SK-N-SH (cell line): ENCODE data around the gene LEPR. TPM values are rescaled to one million over a fixed set of nuclear protein-coding genes. Genes with fewer than 3 reads are reported as not detected.

Source experiments
- CTCF ChIA-PET: fragments of 300-600, 350-600 bp; formaldehyde crosslinking; extraction: SDS; loops from one replicate; lab custom pipeline; 2021; lab: Yijun Ruan, JAX
- POLR2A ChIA-PET: fragments of 350-600 bp; sonication (Branson Sonifier 250); formaldehyde crosslinking; extraction: SDS; loops from one replicate; lab custom pipeline; 2020; ENCODE audit warnings: antibody characterized with exemption, inconsistent platforms; lab: Yijun Ruan, JAX
- DNase-seq: peaks from one replicate; pipeline ENCODE4 v3.0.0; 2012
- H2AFZ ChIP-seq: fragments of 200-600 bp; sonication (generic); 2 replicates; pipeline ENCODE4 v1.8.1; 2016; ENCODE audit warnings: antibody characterized with exemption, mild to moderate bottlenecking, low read depth
- H3F3A ChIP-seq: fragments of 200-600 bp; sonication (generic); replicated peaks from 2 replicates; pipeline ENCODE3; 2016; ENCODE audit warnings: antibody characterized with exemption, mild to moderate bottlenecking; ENCODE audit not compliant: insufficient read depth
- H3K27ac ChIP-seq, 2 experiments: fragments of 200-500 bp in 1 of 2; fragments of 200-600 bp in 1 of 2; sonication (Bioruptor generic) in 1 of 2; sonication (generic), shearing (Covaris generic) in 1 of 2; 2 replicates each; pipeline versions ENCODE4 v1.5.1 to v1.6.1; 2014 to 2016; ENCODE audit warnings: low read depth in 2 of 2, inconsistent platforms in 1 of 2, low read length in 1 of 2, mild to moderate bottlenecking in 1 of 2, mixed read lengths in 1 of 2
- H3K27me3 ChIP-seq: fragments of 200-600 bp; sonication (generic), shearing (Covaris generic); 2 replicates; pipeline ENCODE4 v1.6.1; 2016; ENCODE audit warnings: mixed run types; ENCODE audit not compliant: insufficient read depth
- H3K36me3 ChIP-seq, 2 experiments: fragments of 200-500 bp in 1 of 2; fragments of 200-600 bp in 1 of 2; sonication (Bioruptor generic) in 1 of 2; sonication (generic) in 1 of 2; replicated peaks in 1 of 2; 2 replicates each; pipeline versions ENCODE3 to v1.5.1; 2014 to 2016; ENCODE audit warnings: low read length in 1 of 2, mild to moderate bottlenecking in 1 of 2; ENCODE audit not compliant: insufficient read depth in 2 of 2, control insufficient read depth in 1 of 2
- H3K4me1 ChIP-seq, 2 experiments: fragments of 200-500 bp in 1 of 2; fragments of 200-600 bp in 1 of 2; sonication (Bioruptor generic) in 1 of 2; sonication (generic), shearing (Covaris generic) in 1 of 2; 2 replicates each; pipeline versions ENCODE4 v1.5.1 to v1.6.1; 2014 to 2016; ENCODE audit warnings: low read depth in 1 of 2, low read length in 1 of 2, mixed run types in 1 of 2; ENCODE audit not compliant: insufficient read depth in 2 of 2, control insufficient read depth in 1 of 2
- H3K4me2 ChIP-seq: fragments of 200-600 bp; sonication (generic), shearing (Covaris generic); 2 replicates; pipeline ENCODE4 v1.6.1; 2017; ENCODE audit warnings: mixed run types
- H3K4me3 ChIP-seq, 2 experiments: fragments of 200-500 bp in 1 of 2; fragments of 200-600 bp in 1 of 2; sonication (Bioruptor generic) in 1 of 2; sonication (generic), shearing (Covaris generic) in 1 of 2; 2 replicates each; pipeline versions ENCODE4 v1.5.1 to v1.8.1; 2014 to 2016; ENCODE audit warnings: low read depth in 2 of 2, inconsistent platforms in 1 of 2, low read length in 1 of 2, mild to moderate bottlenecking in 1 of 2, mixed read lengths in 1 of 2, moderate library complexity in 1 of 2
- H3K79me2 ChIP-seq: fragments of 200-600 bp; sonication (generic); 2 replicates; pipeline ENCODE4 v1.8.1; 2017; ENCODE audit warnings: mild to moderate bottlenecking; ENCODE audit not compliant: insufficient read depth
- H3K9ac ChIP-seq: fragments of 200-600 bp; sonication (generic); 2 replicates; pipeline ENCODE4 v1.6.1; 2017; ENCODE audit warnings: mixed run types
- H3K9me2 ChIP-seq: fragments of 200-600 bp; sonication (generic); 2 replicates; pipeline ENCODE4 v1.6.1; 2017; ENCODE audit warnings: mixed run types
- H3K9me3 ChIP-seq: fragments of 200-600 bp; sonication (generic); 2 replicates; pipeline ENCODE4 v1.6.1; 2017; ENCODE audit warnings: mixed run types, mild to moderate bottlenecking, moderate library complexity
- H4K20me1 ChIP-seq: fragments of 200-600 bp; sonication (generic); 2 replicates; pipeline ENCODE4 v1.6.1; 2017; ENCODE audit warnings: mild to moderate bottlenecking, mixed run types; ENCODE audit not compliant: insufficient read depth
- CTCF ChIP-seq: fragments of 200-600 bp; sonication (generic); IDR thresholded peaks from 2 replicates; pipeline ENCODE4 v1.6.1; 2017; ENCODE audit warnings: antibody characterized with exemption, mild to moderate bottlenecking, moderate library complexity
- ELF1 ChIP-seq: IDR thresholded peaks from 2 replicates; pipeline ENCODE4 v1.4.0; 2012
- EP300 ChIP-seq, 2 experiments: IDR thresholded peaks; 2 replicates each; pipeline versions ENCODE4 v1.4.0 to v1.6.1; 2012; ENCODE audit warnings: borderline replicate concordance in 1 of 2, low read depth in 1 of 2, low read length in 1 of 2
- FOSL2 ChIP-seq: IDR thresholded peaks from 2 replicates; pipeline ENCODE4 v1.4.0; 2012; ENCODE audit warnings: low read depth, mild to moderate bottlenecking, moderate library complexity, borderline replicate concordance
- FOXJ3 ChIP-seq: sonication (generic); formaldehyde crosslinking; IDR thresholded peaks from 2 replicates; pipeline ENCODE4 v1.5.1; 2020; ENCODE audit warnings: mild to moderate bottlenecking, missing genetic modification reagents
- FOXM1 ChIP-seq: IDR thresholded peaks from 2 replicates; pipeline ENCODE4 v1.4.0; 2012; ENCODE audit warnings: low read depth, mild to moderate bottlenecking
- GABPA ChIP-seq: IDR thresholded peaks from 2 replicates; pipeline ENCODE4 v1.4.0; 2012; ENCODE audit warnings: low read depth, mild to moderate bottlenecking
- IRF3 ChIP-seq: fragments of 150-350 bp; IDR thresholded peaks from 2 replicates; pipeline ENCODE4 v1.6.1; 2016; ENCODE audit warnings: mild to moderate bottlenecking, low read depth, low read length
- JUND ChIP-seq: IDR thresholded peaks from 2 replicates; pipeline ENCODE4 v1.4.0; 2012
- MAX ChIP-seq: IDR thresholded peaks from 2 replicates; pipeline ENCODE4 v1.4.0; 2012; ENCODE audit warnings: low read depth
- MXI1 ChIP-seq: IDR thresholded peaks from 2 replicates; pipeline ENCODE4 v1.6.1; 2012; ENCODE audit warnings: mild to moderate bottlenecking, low read depth, low read length, improper control_type of control experiment
- NFIC ChIP-seq: IDR thresholded peaks from 2 replicates; pipeline ENCODE4 v1.4.0; 2012; ENCODE audit warnings: borderline replicate concordance
- NRF1 ChIP-seq: IDR thresholded peaks from 2 replicates; pipeline ENCODE4 v1.6.1; 2012; ENCODE audit warnings: low read depth, mild to moderate bottlenecking, low read length
- PBX3 ChIP-seq: IDR thresholded peaks from 2 replicates; pipeline ENCODE4; 2012
- RXRA ChIP-seq: IDR thresholded peaks from 2 replicates; pipeline ENCODE4 v1.4.0; 2012; ENCODE audit warnings: low read depth, mild to moderate bottlenecking, borderline replicate concordance
- SMC3 ChIP-seq: IDR thresholded peaks from 2 replicates; pipeline ENCODE4 v1.6.1; 2012; ENCODE audit warnings: low read depth, low read length, improper control_type of control experiment
- TAF1 ChIP-seq: IDR thresholded peaks from 2 replicates; pipeline ENCODE4 v1.6.1; 2012; ENCODE audit warnings: low read depth, mild to moderate bottlenecking, low read length, moderate library complexity, borderline replicate concordance
- TCF12 ChIP-seq: IDR thresholded peaks from 2 replicates; pipeline ENCODE4 v1.4.0; 2012
- TEAD4 ChIP-seq: IDR thresholded peaks from 2 replicates; pipeline ENCODE4 v1.4.0; 2012; ENCODE audit warnings: mild to moderate bottlenecking, borderline replicate concordance; ENCODE audit not compliant: insufficient read depth
- USF1 ChIP-seq: IDR thresholded peaks from 2 replicates; pipeline ENCODE4 v1.4.0; 2012; ENCODE audit warnings: low read depth, borderline replicate concordance
- USF2 ChIP-seq: fragments of 150-350 bp; IDR thresholded peaks from 2 replicates; pipeline ENCODE4 v1.6.1; 2017; ENCODE audit warnings: antibody characterized with exemption, low read length, low read depth, borderline replicate concordance
- WGBS: methylation state at CpG from one replicate; pipeline ENCODE4 v1.1.6; 2017; ENCODE audit warnings: low lambda C conversion rate; 5-methylcytosine and 5-hydroxymethylcytosine counted together
- polyA plus RNA-seq, 3 experiments: library from polyadenylated mRNA; depleted of rRNA; stranded (reverse); fragments of >200 nt; gene quantifications; 2 replicates each; pipeline ENCODE4 v1.2.3, GENCODE V29; 2012

Gene LEPR
- polyA plus RNA-seq, 1 of the 3 experiments (the other 2 are of a cell fraction): 2.3 TPM

- Histone ChIP-seq H3F3A (peaks cover 5% of the 10 kb centered on the region), H3K4me3 (no peak overlapping the region), H3K79me2 (no peaks in the 10 kb centered on the region), H4K20me1 (no peaks in the 10 kb centered on the region), H3K9ac (no peak overlapping the region), H3K27me3 (no peaks in the 10 kb centered on the region), H2AFZ (no peak overlapping the region), H3K4me1 (peaks cover 0 to 3% of the 10 kb centered on the region in 2 experiments; a peak in 1 of 4 replicates), H3K9me2 (no peaks in the 10 kb centered on the region), H3K4me2 (no peak overlapping the region), H3K27ac (no peak overlapping the region), H3K9me3 (no peaks in the 10 kb centered on the region), H3K36me3 (peaks cover 0 to 8% of the 10 kb centered on the region in 2 experiments)
- no peak for DNase-seq
- TF ChIP-seq EP300 (IDR thresholded peaks at IDR 0.05; ENCODE audit: borderline replicate concordance in 1 of 2, low read depth in 1 of 2, low read length in 1 of 2): no peak
- no peak for TF ChIP-seq TCF12
- no peak for TF ChIP-seq MXI1
- TF ChIP-seq PBX3: no peak
- no peak for TF ChIP-seq FOXM1
- no peak for TF ChIP-seq TAF1
- no peak for TF ChIP-seq CTCF
- TF ChIP-seq SMC3: no peak
- no peak for TF ChIP-seq JUND
- TF ChIP-seq IRF3: no peak
- POLR2A ChIA-PET: no interaction called here
- CTCF ChIA-PET: interaction anchor here (0.7 to 1.1 kb wide), 2 partner anchors 10 to 339 kb away, joined by 3 read pairs; no protein-coding TSS in a partner anchor
- 76% methylated on average over 4 of the region's 4 CpGs for WGBS
These were observed 5.9 kb upstream of the LEPR start for GRCh38 chr1:65414538-65414937.

GRCh38 chr1:65416767-65417166 lies 3.7 kb upstream of the LEPR start:
- Histone ChIP-seq H4K20me1 (no peaks in the 10 kb centered on the region), H3K4me1 (peaks cover 0 to 4% of the 10 kb centered on the region in 2 experiments; a peak in 2 of 4 replicates), H3K36me3 (peaks cover 0 to 4% of the 10 kb centered on the region in 2 experiments), H3K4me3 (no peak overlapping the region), H2AFZ (no peak overlapping the region), H3F3A (peaks cover 14% of the 10 kb centered on the region), H3K4me2 (no peak overlapping the region), H3K9me3 (no peaks in the 10 kb centered on the region), H3K9me2 (no peaks in the 10 kb centered on the region), H3K27me3 (no peaks in the 10 kb centered on the region), H3K9ac (no peak overlapping the region), H3K27ac (no peak overlapping the region), H3K79me2 (peaks cover 10% of the 10 kb centered on the region; the same call in 1 of the 2 replicates)
- CTCF ChIA-PET: interaction anchor here (1.0 to 1.4 kb wide), 4 partner anchors 14 to 271 kb away, joined by 3 to 5 read pairs (median 4); no protein-coding TSS in a partner anchor
- POLR2A ChIA-PET: no interaction called here
- no peak for DNase-seq
- 96% methylated on average over 1 of the region's 1 CpG for WGBS
- TF ChIP-seq JUND (no peak), RXRA (no peak), FOSL2 (no peak), FOXJ3 (CRISPR knock-in tag) (no peak), GABPA (no peak), MAX (no peak), TEAD4 (no peak), NFIC (no peak), SMC3 (no peak), NRF1 (no peak), TCF12 (no peak), USF2 (no peak), USF1 (no peak), ELF1 (no peak), IRF3 (no peak), EP300 (IDR thresholded peaks at IDR 0.05; ENCODE audit: borderline replicate concordance in 1 of 2, low read depth in 1 of 2, low read length in 1 of 2) (no peak)
